ENCODE measurements around the gene USP48.

- TF ChIP-seq GATA3 (IDR thresholded peaks at IDR 0.05; ENCODE audit: low read depth, low read length): no peak
- no peak for TF ChIP-seq GATA2 (IDR thresholded peaks at IDR 0.05; ENCODE audit: low read depth, low read length)
Measured at GRCh38 chr1:21651214-21652042, 131.5 kb downstream of the USP48 start.

Measured in SH-SY5Y (cell line).